ENCODE results near the gene PARN.

- TF ChIP-seq CTCF (IDR thresholded peaks at IDR 0.05), result no peak
- no peak for TF ChIP-seq POLR2A (IDR thresholded peaks at IDR 0.05)
Observed at GRCh38 chr16:14509675-14510132, 120.4 kb downstream of the PARN start.
